Psoas muscle (tissue), 8 donors: ENCODE data around the gene WDR70. TPM values are rescaled to one million over a fixed set of nuclear protein-coding genes. Genes with fewer than 3 reads are reported as not detected.
A peak's percentile ranks its signal among the peaks of the same experiment; 100 is the strongest.
"Not testable (repeated sequence)": the region's sequence is repeated elsewhere in the genome, so short reads cannot be mapped to it uniquely, and the experiment has no call there.

ENCODE experiments used
- ATAC-seq, 4 donors: fragments of 200-7000 bp; cut with Tn5 transposase; one replicate each; pipeline ENCODE4 v1.9.1; 2020; ENCODE audit warnings: moderate library complexity in 3 of 4, mild to moderate bottlenecking in 2 of 4
- DNase-seq, 2 donors: peaks; one replicate each; pipeline ENCODE4 v3.0.0-alpha.2; 2020
- H3K27ac ChIP-seq: fragments of 200-600 bp; one replicate; pipeline ENCODE4 v1.8.0; 2022
- H3K27me3 ChIP-seq, 3 donors: fragments of 200-600 bp in 1 of 3; one replicate each; pipeline versions ENCODE4 v1.6.1 to v1.8.0; 2013 to 2022; ENCODE audit warnings: low read length in 2 of 3, mild to moderate bottlenecking in 2 of 3, moderate library complexity in 1 of 3; ENCODE audit not compliant: insufficient read depth in 3 of 3
- H3K36me3 ChIP-seq, 2 donors: fragments of 200-600 bp in 1 of 2; one replicate each; pipeline versions ENCODE4 v1.6.1 to v1.8.0; 2013 to 2022; ENCODE audit warnings: low read depth in 1 of 2, mild to moderate bottlenecking in 1 of 2, moderate library complexity in 1 of 2; ENCODE audit not compliant: insufficient read depth in 1 of 2
- H3K4me1 ChIP-seq: fragments of 200-600 bp; one replicate; pipeline ENCODE4 v1.8.0; 2022
- H3K4me3 ChIP-seq: fragments of 200-600 bp; one replicate; pipeline ENCODE4 v1.8.0; 2022; ENCODE audit warnings: mild to moderate bottlenecking
- H3K9me3 ChIP-seq: fragments of 200-600 bp; one replicate; pipeline ENCODE4 v1.8.0; 2022
- WGBS, 3 donors: extraction: QIAGEN DNeasy Blood & Tissue Kit; methylation state at CpG; one replicate each; pipeline versions ENCODE4 v1.1.6 to v1.1.7; 2013; 5-methylcytosine and 5-hydroxymethylcytosine counted together
- intact Hi-C, 2 donors: fragments of 100-400 bp; cut with DNase I; formaldehyde crosslinking; loops; one replicate each; pipeline versions ENCODE4 v1.11.0 to v1.14.2; 2022
- long read RNA-seq, 2 donors: library from polyadenylated mRNA; unstranded; transcript quantifications; one replicate each; pipeline ENCODE4 v2.0.0, GENCODE V29; 2021
- polyA plus RNA-seq, 3 donors: library from polyadenylated mRNA; stranded (reverse); fragments of 200-250 nt; gene quantifications; one replicate each; pipeline ENCODE4 v1.2.3, GENCODE V29; 2013
- total RNA-seq, 4 donors: library from RNA; stranded (reverse); fragmentation: NEBNext Ultra II Directional in 2 of 4; extraction: Animal tissue kit (Norgen Biotek cat#: 25700) in 2 of 4; gene quantifications; one replicate each; pipeline versions ENCODE4 v1.2.1 to v1.2.4, GENCODE V29; 2021 to 2023
- TF ChIP-seq, protein P1 (sequence below): fragments of 200-600 bp; IDR thresholded peaks from one replicate; pipeline ENCODE4 v1.8.0; 2022; ENCODE audit warnings: antibody characterized with exemption
- donor health status: healthy with polysubstance abuse.
- donor health status: DM: no; HTN: no; CAD: no; lungs with moderate emphysema.
- donor health status: Bipolar disorder and iron deficiency.
- donor health status: healthy.
- donor health status: DM: yes; HTN: yes; CAD: no.
- donor health status: DM: no; HTN: no; CAD: no.
- donor health status: DM: no; HTN: no; CAD: no.
- donor health status: DM: yes; HTN: yes; CAD: no.

WDR70 gene
- 10 to 100 TPM; 26.0 to 37.8 (median 31.9) TPM for total RNA-seq
- 10 to 100 TPM; 16.3 to 20.1 (median 17.0) TPM for polyA plus RNA-seq
- long read RNA-seq, donor 1, partial matches to known transcripts, result 1 of 12 reads
- long read RNA-seq, donor 1, other reads (novel, unspliced or antisense), result 5 of 12 reads
- long read RNA-seq, donor 2, transcript WDR70-201 (18 exons, 2,983 nt), result major isoform, 16 of 27 reads
- long read RNA-seq, donor 2, partial matches to known transcripts, result 5 of 27 reads
- long read RNA-seq, donor 2, other reads (novel, unspliced or antisense), result 6 of 27 reads

- intact Hi-C loops, H3K4me1 ChIP-seq, H3K9me3 ChIP-seq, H3K27me3 ChIP-seq: not testable (repeated sequence)
- TF ChIP-seq, protein P1, sequence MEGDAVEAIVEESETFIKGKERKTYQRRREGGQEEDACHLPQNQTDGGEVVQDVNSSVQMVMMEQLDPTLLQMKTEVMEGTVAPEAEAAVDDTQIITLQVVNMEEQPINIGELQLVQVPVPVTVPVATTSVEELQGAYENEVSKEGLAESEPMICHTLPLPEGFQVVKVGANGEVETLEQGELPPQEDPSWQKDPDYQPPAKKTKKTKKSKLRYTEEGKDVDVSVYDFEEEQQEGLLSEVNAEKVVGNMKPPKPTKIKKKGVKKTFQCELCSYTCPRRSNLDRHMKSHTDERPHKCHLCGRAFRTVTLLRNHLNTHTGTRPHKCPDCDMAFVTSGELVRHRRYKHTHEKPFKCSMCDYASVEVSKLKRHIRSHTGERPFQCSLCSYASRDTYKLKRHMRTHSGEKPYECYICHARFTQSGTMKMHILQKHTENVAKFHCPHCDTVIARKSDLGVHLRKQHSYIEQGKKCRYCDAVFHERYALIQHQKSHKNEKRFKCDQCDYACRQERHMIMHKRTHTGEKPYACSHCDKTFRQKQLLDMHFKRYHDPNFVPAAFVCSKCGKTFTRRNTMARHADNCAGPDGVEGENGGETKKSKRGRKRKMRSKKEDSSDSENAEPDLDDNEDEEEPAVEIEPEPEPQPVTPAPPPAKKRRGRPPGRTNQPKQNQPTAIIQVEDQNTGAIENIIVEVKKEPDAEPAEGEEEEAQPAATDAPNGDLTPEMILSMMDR, result peak; percentile 50
- DNase-seq, result peak; percentile 87 to 93
- ATAC-seq, result peak; percentile 96 to 100 (median 99)
- Histone ChIP-seq H3K36me3 (peaks cover 0 to 37% of the 10 kb centered on the region in 2 donors), H3K4me3 (peak within 1 kb of the TSS; percentile 92), H3K27ac (peak within 1 kb of the TSS; percentile 75)
- WGBS, 3 donors, result 0 to 1% (median 0%) methylated on average over 20 to 39 of the region's 39 CpGs
Measured at GRCh38 chr5:37379100-37379628, at the start of gene WDR70. WDR70 (plus strand) TSS chr5:37379318; CDS start chr5:37379368, 50 bp downstream.

DNA sequence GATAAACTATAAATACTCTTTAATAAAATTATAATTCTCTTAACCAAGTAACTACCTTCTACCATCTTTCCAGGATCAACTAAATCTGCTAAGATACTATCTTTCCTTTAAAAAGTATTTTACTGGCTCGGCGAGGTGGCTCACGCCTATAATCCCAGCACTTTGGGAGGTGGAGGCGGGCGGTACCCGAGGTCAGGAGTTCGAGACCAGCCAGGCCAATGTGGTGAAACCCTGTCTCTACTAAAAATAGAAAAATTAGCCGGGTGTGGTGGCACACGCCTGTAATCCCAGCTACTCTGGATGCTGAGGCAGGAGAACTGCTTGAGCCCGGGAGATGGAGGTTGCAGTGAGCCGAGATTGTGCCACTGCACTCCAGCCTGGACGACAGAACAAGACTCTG, 44.4 kb upstream of the WDR70 start:
- H3K27me3 ChIP-seq, H3K27ac ChIP-seq, H3K9me3 ChIP-seq, H3K4me3 ChIP-seq, ATAC-seq, H3K4me1 ChIP-seq, DNase-seq: not testable (repeated sequence)
- intact Hi-C loops, result loop anchor here (10.0 kb wide), 2 partner anchors 120 to 310 kb away; no protein-coding TSS in a partner anchor
- 88 to 95% (median 90%) methylated on average over 12 of the region's 12 CpGs for WGBS, 3 donors
- H3K36me3 ChIP-seq, result peaks cover 2 to 98% of the 10 kb centered on the region in 2 donors

DNA sequence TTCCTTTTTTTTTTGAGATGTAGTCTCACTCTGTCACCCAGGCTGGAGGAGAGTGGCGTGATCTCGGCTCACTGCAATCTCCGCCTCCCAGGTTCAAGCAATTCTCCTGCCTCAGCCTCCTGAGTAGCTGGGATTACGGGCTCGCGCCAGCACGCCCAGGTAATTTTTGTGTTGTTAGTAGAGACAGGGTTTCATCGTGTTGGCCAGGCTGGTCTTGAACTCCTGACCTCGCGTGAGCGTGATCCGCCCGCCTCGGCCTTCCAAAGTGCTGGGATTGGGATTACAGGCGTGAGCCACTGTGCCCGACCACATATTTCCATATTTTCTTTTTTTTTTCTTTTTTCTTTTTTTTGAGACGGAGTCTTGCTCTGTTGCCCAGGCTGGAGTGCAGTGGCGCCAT, 36.4 kb upstream of the WDR70 start:
- not testable (repeated sequence) for H3K27ac ChIP-seq, ATAC-seq, H3K4me1 ChIP-seq, DNase-seq, H3K27me3 ChIP-seq, H3K9me3 ChIP-seq, H3K4me3 ChIP-seq
- intact Hi-C loops, result loop anchor here in 1 of 2 donors (2.0 kb wide), 1 partner anchor 22 kb away; no protein-coding TSS in a partner anchor
- H3K36me3 ChIP-seq, result peaks cover 14 to 99% of the 10 kb centered on the region in 2 donors
- 97 to 99% (median 98%) methylated on average over 18 of the region's 18 CpGs for WGBS, 3 donors

DNA sequence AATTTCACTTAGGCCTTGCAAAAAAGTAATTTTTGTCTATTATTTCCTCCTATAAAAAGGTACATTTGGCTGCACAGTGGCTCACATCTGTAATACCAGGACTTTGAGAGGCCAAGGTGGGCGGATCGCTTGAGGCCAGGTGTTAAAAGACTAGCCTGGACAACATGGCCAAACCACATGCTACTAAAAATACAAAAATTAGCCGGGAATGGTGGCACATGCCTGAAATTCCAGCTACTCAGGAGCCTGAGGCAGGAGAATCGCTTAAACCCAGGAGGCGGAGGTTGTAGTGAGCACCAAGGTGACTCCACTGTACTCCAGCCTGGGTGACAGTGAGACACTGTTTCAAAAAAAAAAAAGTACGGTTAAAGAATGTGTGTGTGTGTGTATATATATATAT, 24.0 kb upstream of the WDR70 start:
- H3K36me3 ChIP-seq, result peaks cover 0 to 95% of the 10 kb centered on the region in 2 donors
- no peak for DNase-seq
- H3K4me3 ChIP-seq, result no peak overlapping the region
- no peak overlapping the region for H3K27ac ChIP-seq
- no peaks in the 10 kb centered on the region for H3K27me3 ChIP-seq
- TF ChIP-seq, protein P1, result no peak
- intact Hi-C loops, result no loop called here
- no peaks in the 10 kb centered on the region for H3K4me1 ChIP-seq
- WGBS, 3 donors, result 94 to 96% (median 94%) methylated on average over 6 of the region's 6 CpGs
- no peak for ATAC-seq
- no peaks in the 10 kb centered on the region for H3K9me3 ChIP-seq

DNA sequence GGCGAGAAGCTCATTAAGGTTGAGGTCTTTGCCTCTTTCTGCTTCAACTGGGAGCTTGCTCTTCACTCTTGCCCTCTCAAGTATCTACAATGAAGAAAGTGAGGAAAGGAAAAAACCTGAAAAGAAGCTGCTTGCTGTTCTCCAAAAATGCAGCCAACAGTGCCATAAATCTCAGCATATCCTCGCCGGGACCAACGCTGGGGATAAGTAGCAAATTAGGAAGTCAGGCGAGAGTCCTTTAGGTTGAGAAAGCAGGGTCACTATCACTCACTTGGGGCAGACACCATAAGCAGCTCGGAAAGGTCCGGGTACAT, 8.6 kb upstream of the WDR70 start:
- ATAC-seq, result peak in 1 of 4 donors; percentile 62
- intact Hi-C loops, result no loop called here
- Histone ChIP-seq H3K27me3 (no peaks in the 10 kb centered on the region), H3K27ac (peak overlapping the region; percentile 90), H3K9me3 (no peaks in the 10 kb centered on the region), H3K4me3 (peak overlapping the region; percentile 100), H3K36me3 (peaks cover 0 to 6% of the 10 kb centered on the region in 2 donors), H3K4me1 (peaks cover 23% of the 10 kb centered on the region)
- DNase-seq, result no peak
- TF ChIP-seq, protein P1, result no peak
- WGBS, 3 donors, result 0 to 1% (median 0%) methylated on average over 7 of the region's 7 CpGs
